GM19438 (cell line): ENCODE results near the gene KLRC2.
"Not testable (repeated sequence)": the region's sequence is repeated elsewhere in the genome, so short reads cannot be mapped to it uniquely, and the experiment has no call there.

ENCODE experiments used
- ATAC-seq: cut with Tn5 transposase; IDR thresholded peaks from one replicate; pipeline ENCODE4 v1.9.1; 2021; ENCODE audit warnings: low read depth; ENCODE audit not compliant: unreplicated experiment

The KLRC2 gene

GRCh38 chr12:10435816-10436215, at the start of gene KLRC2:
KLRC2 (minus strand) TSS chr12:10436010; CDS start chr12:10435986, 24 bp downstream.
- ATAC-seq, result not testable (repeated sequence)

- ATAC-seq, result not testable (repeated sequence)
Observed at GRCh38 chr12:10481901-10482300, 46.1 kb upstream of the KLRC2 start.

DNA sequence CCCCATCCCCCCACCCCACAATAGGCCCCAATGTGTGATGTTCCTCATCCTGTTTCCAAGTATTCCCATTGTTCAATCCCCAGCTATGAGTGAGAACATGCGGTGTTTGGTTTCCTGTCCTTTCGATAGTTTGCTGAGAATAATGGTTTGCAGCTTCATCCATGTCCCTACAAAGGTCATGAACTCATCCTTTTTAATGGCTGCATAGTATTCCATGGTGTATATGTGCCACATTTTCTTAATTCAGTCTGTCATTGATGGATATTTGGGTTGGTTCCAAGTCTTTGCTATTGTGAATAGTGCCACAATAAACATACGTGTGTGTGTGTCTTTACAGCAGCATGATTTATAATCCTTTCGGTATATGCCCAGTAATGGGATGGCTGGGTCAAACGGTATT, 37.0 kb upstream of the KLRC2 start:
- ATAC-seq, result not testable (repeated sequence)

- ATAC-seq, result no peak
Observed at GRCh38 chr12:10469701-10470100, 33.9 kb upstream of the KLRC2 start.

GRCh38 chr12:10466311-10466710, 30.5 kb upstream of the KLRC2 start:
- ATAC-seq, result no peak

DNA sequence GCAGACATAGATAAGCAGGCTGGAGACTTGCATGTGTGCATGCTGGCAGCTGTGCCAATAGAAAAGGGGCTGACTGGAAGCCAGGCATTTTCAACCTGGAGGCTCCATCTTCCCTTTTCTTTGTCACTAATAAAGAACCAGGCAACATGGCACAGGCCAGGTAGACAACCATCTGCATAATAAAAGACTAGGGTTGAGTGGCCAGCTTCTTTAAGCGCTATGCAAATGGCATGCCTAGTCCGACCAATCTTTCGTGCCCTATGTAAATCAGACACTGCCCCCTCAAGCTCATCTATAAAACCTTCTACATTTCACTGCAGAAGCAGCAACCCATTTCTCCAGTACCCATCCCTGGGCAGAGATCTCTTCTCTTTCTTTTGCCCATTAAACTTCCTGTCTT, 21.9 kb upstream of the KLRC2 start:
- ATAC-seq, result no peak

DNA sequence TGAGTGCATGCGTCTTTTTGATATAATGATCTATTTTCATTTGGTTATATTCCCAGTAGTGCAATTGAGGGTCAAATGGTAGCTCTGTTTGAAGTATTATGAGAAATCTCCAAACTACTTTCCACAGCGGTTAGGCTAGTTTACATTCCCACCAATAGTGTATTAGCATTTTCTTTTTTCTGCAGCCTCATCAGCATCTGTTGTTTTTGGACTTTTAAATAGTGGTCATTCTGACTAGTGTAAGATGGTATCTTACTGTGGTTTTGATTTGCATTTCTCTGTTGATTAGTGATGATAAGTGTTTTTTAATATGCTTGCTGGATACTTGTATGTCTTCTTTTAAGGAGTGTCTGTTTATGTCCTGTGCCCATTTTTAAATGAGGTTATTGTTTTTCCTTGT, 21.0 kb upstream of the KLRC2 start:
- ATAC-seq, result no peak

DNA sequence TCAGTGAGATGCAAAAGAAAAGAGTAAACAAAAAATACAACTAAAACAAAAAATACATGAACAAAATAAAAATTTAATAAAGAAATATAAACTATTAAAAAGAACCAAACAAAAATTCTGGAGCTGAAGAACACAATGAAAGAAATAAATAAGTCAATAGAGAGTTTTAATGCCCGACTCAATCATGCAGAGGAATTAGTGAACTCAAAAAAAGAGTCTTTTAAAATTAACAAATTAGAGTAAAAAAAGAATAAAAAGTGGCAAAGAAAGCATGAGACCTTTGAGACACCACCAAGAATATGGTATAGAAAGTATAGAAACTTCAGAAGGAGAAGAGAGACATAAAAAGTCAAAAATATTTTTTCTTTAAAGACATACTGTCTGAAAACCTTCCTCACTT, 20.0 kb upstream of the KLRC2 start:
- no peak for ATAC-seq

- ATAC-seq, result no peak
Observed at GRCh38 chr12:10454531-10454930, 18.7 kb upstream of the KLRC2 start.

DNA sequence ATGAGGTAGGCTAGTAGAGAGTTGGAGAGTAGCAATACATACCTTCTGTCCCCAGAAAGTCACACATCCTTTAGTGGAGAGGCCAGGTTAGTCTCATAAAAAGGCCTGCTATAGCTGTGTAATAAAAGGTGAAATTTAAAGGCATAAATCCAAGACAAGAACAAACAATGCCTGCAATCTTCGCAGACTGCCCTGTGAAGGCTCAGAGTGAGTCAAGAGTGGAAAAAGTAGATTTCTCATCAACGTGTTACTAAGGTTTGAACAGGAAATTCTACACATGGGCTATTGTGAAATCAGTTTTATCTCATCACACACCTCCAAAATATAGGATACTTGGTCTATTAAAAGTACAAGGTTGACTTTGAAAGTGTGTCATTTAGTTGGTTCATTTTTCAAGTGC, 17.3 kb upstream of the KLRC2 start, which contains the start of gene KLRC1:
TSS of gene KLRC1 (minus strand) at position 222 of the 400 bp plus-strand sequence. CDS start 2,221 bp downstream, outside the sequence.
- ATAC-seq, result no peak

DNA sequence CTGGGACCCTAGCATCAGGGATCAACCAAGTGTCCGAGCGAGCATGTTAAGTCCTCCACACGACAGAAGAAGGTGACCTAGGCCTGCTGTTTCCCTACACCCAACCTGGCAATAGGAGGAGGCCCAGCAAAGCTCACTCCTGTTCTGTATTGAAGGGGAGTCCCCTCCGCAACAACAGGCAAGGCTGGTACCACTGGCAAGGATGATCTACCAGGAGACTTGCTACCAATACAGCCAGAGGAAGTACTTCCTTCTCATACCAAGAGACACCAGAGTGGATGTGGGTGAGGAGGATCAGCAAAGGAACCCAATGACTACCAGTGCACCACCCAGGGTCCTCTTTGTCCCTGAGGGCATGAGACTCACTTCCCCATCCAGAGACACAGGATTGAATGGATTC, 12.4 kb upstream of the KLRC2 start:
- ATAC-seq, result no peak

GRCh38 chr12:10446052-10446451, 10.2 kb upstream of the KLRC2 start:
- ATAC-seq, result not testable (repeated sequence)

GRCh38 chr12:10441144-10441543, 5.3 kb upstream of the KLRC2 start:
- not testable (repeated sequence) for ATAC-seq

DNA sequence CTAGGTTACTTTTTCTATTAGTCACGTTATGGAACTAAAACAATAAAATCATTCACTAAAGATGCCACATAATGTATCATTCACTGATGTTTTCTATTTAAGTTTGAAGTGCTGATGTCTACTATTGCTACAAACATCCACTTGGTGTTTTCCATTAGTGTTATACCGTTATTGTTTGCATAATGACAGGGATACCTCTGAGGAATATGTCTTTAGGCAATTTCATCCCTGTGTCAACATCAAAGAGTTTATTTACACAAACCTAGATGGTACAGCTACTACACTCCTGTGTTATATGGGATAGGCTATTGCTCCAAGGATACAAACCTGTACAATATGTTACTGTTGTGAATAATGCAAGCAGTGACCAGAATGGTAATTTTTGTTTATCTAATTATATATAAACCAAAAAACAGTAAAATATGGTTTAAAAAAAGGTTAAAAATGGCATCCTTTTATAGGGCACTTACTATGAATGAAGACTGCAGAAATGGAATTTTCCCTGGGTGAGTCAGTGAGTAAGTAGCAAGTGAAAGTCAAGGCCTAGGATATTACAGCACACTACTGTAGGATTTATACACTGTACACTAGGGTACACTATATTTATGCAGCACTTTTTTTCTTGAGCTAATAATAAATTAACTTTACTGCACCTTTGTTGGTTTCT, 3.9 kb upstream of the KLRC2 start:
- not testable (repeated sequence) for ATAC-seq

- not testable (repeated sequence) for ATAC-seq
Observed at GRCh38 chr12:10437601-10438000, 1.8 kb upstream of the KLRC2 start.

DNA sequence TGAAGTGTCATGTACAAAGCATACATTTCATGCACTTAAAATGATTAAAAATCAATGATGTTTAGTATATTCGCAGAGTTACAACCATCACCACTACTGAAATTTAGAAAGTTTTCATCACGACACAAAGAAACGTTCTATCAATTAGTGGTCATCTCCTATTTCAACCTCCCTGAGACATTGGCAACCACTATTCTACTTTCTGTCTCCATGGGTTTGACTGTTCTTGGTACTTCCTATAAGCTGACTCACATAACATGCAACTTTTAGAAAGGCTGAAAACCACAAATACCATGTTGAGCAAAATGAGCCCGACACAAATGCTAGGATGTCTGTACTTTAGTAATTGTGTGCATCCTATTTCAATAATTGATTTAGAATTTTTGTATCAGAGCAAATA, 5.2 kb downstream of the KLRC2 start:
- not testable (repeated sequence) for ATAC-seq

DNA sequence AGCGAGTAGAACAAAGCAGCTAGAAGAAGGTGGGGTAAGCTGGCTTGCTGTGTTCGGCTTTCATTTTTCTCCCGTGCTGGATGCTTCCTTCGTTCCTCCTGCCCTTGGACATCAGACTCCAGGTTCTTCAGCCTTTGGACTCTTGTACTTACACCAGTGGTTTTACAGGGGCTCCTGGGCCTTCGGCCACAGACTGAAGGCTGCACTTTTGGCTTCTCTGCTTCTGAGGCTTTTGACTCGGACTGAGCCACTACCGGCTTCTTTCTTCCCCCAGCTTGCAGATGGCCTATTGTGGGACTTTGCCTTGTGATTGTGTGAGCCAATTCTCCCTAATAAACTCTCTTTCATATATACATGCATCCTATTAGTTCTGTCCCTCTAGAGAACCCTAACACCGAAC, 9.9 kb downstream of the KLRC2 start:
- not testable (repeated sequence) for ATAC-seq

GRCh38 chr12:10424260-10424899, 11.4 kb downstream of the KLRC2 start:
- ATAC-seq, result not testable (repeated sequence)

- not testable (repeated sequence) for ATAC-seq
Observed at GRCh38 chr12:10422159-10422558, 13.7 kb downstream of the KLRC2 start.

GRCh38 chr12:10420334-10420733, 15.5 kb downstream of the KLRC2 start, which contains the start of gene KLRC3:
KLRC3 (minus strand) TSS chr12:10420595; CDS start chr12:10420550, 45 bp downstream.
- ATAC-seq, result not testable (repeated sequence)

GRCh38 chr12:10409392-10409791, 26.4 kb downstream of the KLRC2 start, which contains the start of gene KLRC4:
KLRC4 (minus strand) TSS chr12:10409757; CDS start chr12:10409575, 182 bp downstream.
- no peak for ATAC-seq

- no peak for ATAC-seq
Observed at GRCh38 chr12:10408842-10409241, 27.0 kb downstream of the KLRC2 start.
